ENCODE measurements around the gene SLC30A9. TPM values are rescaled to one million over a fixed set of nuclear protein-coding genes. Genes with fewer than 3 reads are reported as not detected.

SLC30A9 gene
- total RNA-seq, 1 experiment from 2014 or later, result 32.4 TPM

- in situ Hi-C loops (cut with HindIII; ENCODE audit: low pct_unique_long_range_greater_than_20kb, low sequenced_read_pairs) (no loop called here), intact Hi-C loops (cut with micrococcal nuclease; ENCODE audit: unreplicated experiment) (no loop called here)
- CTCF ChIA-PET, result no interaction called here
- H3K4me1 ChIP-seq (ENCODE audit: control insufficient read depth, insufficient read depth, low read length), result no peaks in the 10 kb centered on the region
- no peak for ATAC-seq
- H3K9me3 ChIP-seq (ENCODE audit: control insufficient read depth, insufficient read depth, low read depth, low read length), result no peaks in the 10 kb centered on the region
- POLR2A ChIA-PET, result no interaction called here
- TF ChIP-seq, protein P1, sequence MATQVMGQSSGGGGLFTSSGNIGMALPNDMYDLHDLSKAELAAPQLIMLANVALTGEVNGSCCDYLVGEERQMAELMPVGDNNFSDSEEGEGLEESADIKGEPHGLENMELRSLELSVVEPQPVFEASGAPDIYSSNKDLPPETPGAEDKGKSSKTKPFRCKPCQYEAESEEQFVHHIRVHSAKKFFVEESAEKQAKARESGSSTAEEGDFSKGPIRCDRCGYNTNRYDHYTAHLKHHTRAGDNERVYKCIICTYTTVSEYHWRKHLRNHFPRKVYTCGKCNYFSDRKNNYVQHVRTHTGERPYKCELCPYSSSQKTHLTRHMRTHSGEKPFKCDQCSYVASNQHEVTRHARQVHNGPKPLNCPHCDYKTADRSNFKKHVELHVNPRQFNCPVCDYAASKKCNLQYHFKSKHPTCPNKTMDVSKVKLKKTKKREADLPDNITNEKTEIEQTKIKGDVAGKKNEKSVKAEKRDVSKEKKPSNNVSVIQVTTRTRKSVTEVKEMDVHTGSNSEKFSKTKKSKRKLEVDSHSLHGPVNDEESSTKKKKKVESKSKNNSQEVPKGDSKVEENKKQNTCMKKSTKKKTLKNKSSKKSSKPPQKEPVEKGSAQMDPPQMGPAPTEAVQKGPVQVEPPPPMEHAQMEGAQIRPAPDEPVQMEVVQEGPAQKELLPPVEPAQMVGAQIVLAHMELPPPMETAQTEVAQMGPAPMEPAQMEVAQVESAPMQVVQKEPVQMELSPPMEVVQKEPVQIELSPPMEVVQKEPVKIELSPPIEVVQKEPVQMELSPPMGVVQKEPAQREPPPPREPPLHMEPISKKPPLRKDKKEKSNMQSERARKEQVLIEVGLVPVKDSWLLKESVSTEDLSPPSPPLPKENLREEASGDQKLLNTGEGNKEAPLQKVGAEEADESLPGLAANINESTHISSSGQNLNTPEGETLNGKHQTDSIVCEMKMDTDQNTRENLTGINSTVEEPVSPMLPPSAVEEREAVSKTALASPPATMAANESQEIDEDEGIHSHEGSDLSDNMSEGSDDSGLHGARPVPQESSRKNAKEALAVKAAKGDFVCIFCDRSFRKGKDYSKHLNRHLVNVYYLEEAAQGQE (IDR thresholded peaks at IDR 0.05; ENCODE audit: insufficient read depth in 1 of 2, low read depth in 2 of 2, low read length in 1 of 2), result no peak
- TF ChIP-seq SIN3A (IDR thresholded peaks at IDR 0.05; ENCODE audit: borderline replicate concordance, insufficient read depth, low read depth, low read length) (no peak), TCF7L2 (IDR thresholded peaks at IDR 0.05; ENCODE audit: low read depth, low read length) (no peak), POLR2AphosphoS5 (IDR thresholded peaks at IDR 0.05; ENCODE audit: low read depth, low read length) (no peak)
- no peak overlapping the region for H3K27ac ChIP-seq (ENCODE audit: low read length)
- BruUV-seq (replicated peaks), result no TSS peak
- no peaks in the 10 kb centered on the region for H3K27me3 ChIP-seq (ENCODE audit: control insufficient read depth, insufficient read depth, low read length)
- H3K36me3 ChIP-seq (ENCODE audit: control insufficient read depth, insufficient read depth, low read length), result no peaks in the 10 kb centered on the region
- no peak overlapping the region for H3K4me3 ChIP-seq (ENCODE audit: low read depth in 2 of 2, low read length in 2 of 2)
- DNase-seq (ENCODE audit: low read depth, low spot score), result no peak
These were observed 98.1 kb downstream of the SLC30A9 start for GRCh38 chr4:42088386-42088785.

DNA sequence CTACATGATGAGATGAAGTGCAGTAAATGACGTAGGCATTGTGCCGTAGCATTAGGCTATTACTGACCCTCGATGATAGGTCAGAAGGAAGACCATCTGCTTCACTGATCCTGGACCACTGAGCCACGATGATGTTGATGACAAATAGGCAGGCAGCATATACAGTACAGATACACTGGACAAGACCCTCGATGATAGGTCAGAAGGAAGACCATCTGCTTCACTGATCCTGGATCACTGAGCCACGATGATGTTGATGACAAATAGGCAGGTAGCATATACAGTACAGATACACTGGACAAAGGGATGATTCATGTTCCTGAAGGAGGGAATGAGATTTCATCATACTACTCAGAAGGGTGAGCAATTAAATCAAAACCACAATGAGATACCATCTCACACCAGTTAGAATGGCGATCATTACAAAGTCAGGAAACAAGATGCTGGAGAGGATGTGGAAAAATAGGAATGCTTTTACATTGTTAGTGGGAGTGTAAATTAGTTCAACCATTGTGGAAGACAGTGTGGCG lies 111.2 kb downstream of the SLC30A9 start:
- H3K9me3 ChIP-seq (ENCODE audit: control insufficient read depth, insufficient read depth, low read depth, low read length), result no peaks in the 10 kb centered on the region
- BruUV-seq (replicated peaks), result no TSS peak
- in situ Hi-C loops (cut with HindIII; ENCODE audit: low pct_unique_long_range_greater_than_20kb, low sequenced_read_pairs), result no loop called here
- POLR2A ChIA-PET, result no interaction called here
- no peak overlapping the region for H3K27ac ChIP-seq (ENCODE audit: low read length)
- intact Hi-C loops (cut with micrococcal nuclease; ENCODE audit: unreplicated experiment), result no loop called here
- ATAC-seq, result no peak
- no peak for DNase-seq (ENCODE audit: low read depth, low spot score)
- H3K4me1 ChIP-seq (ENCODE audit: control insufficient read depth, insufficient read depth, low read length), result no peaks in the 10 kb centered on the region
- TF ChIP-seq, protein P1 (IDR thresholded peaks at IDR 0.05; ENCODE audit: insufficient read depth in 1 of 2, low read depth in 2 of 2, low read length in 1 of 2), result no peak
- TF ChIP-seq SIN3A (IDR thresholded peaks at IDR 0.05; ENCODE audit: borderline replicate concordance, insufficient read depth, low read depth, low read length) (no peak), TCF7L2 (IDR thresholded peaks at IDR 0.05; ENCODE audit: low read depth, low read length) (no peak), POLR2AphosphoS5 (IDR thresholded peaks at IDR 0.05; ENCODE audit: low read depth, low read length) (no peak)
- TF ChIP-seq, protein P2, sequence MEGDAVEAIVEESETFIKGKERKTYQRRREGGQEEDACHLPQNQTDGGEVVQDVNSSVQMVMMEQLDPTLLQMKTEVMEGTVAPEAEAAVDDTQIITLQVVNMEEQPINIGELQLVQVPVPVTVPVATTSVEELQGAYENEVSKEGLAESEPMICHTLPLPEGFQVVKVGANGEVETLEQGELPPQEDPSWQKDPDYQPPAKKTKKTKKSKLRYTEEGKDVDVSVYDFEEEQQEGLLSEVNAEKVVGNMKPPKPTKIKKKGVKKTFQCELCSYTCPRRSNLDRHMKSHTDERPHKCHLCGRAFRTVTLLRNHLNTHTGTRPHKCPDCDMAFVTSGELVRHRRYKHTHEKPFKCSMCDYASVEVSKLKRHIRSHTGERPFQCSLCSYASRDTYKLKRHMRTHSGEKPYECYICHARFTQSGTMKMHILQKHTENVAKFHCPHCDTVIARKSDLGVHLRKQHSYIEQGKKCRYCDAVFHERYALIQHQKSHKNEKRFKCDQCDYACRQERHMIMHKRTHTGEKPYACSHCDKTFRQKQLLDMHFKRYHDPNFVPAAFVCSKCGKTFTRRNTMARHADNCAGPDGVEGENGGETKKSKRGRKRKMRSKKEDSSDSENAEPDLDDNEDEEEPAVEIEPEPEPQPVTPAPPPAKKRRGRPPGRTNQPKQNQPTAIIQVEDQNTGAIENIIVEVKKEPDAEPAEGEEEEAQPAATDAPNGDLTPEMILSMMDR (IDR thresholded peaks at IDR 0.05), result no peak
- H3K36me3 ChIP-seq (ENCODE audit: control insufficient read depth, insufficient read depth, low read length), result no peaks in the 10 kb centered on the region
- no peak overlapping the region for H3K4me3 ChIP-seq (ENCODE audit: low read depth in 2 of 2, low read length in 2 of 2)
- CTCF ChIA-PET, result no interaction called here
- H3K27me3 ChIP-seq (ENCODE audit: control insufficient read depth, insufficient read depth, low read length), result no peaks in the 10 kb centered on the region
